ENCODE data around the gene SMIM20.

Gene SMIM20

DNA sequence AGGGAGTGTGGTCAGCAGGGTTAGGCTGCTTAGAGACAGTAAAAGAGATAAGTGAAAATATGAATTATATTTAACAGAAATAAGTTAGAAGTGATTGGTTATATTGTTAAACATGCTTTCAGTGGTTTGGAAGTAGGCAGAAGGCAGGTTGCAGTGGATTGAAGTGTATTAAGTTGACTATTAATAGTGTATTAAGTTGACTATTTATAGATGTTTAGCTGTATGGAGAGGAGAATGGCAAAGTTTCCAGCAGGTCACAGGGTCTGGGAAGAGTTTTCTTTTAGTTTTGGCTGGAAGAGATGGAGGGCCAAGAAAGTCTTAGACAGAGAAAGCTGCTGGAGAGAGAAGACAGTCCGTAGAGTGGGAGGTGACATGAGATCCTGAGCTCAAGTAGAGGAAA, 7.9 kb downstream of the SMIM20 start:
- Histone ChIP-seq H3K27me3 (ENCODE audit: control insufficient read depth, insufficient read depth, low read length) (no peaks in the 10 kb centered on the region), H3K4me1 (ENCODE audit: control insufficient read depth, insufficient read depth, low read length) (peaks cover 3% of the 10 kb centered on the region), H3K36me3 (ENCODE audit: control insufficient read depth, insufficient read depth, low read length) (no peaks in the 10 kb centered on the region), H3K27ac (ENCODE audit: low read depth, low read length) (no peak overlapping the region), H3K9ac (ENCODE audit: low read length) (no peak overlapping the region), H3K4me3 (ENCODE audit: low read length) (no peak overlapping the region)

DNA sequence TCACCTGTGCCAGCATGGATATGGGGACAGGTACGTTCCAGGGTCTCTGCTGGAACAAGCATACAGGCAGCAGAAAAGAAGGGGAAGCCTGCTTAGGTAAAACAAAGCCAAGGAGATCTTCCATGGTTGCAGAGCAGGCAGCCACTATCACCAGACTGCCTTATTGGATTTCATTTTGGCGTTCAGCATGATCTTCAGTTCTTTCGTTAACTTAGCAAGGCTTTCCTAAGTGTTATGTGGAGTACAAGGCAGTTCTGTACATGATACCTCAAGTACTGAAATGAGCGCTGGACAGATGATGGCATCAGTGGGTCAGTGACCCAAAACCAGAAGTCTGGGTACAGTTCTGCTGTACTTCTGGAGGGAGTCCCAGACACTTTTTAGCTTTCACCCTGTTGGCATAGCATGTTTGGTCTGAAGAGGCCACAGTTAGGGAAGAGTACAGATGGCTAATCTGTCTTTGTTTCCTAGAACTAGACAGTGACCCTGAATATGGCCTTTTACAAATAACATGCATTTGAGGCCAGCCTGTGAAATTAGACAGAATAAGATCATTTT, 8.9 kb downstream of the SMIM20 start:
- Histone ChIP-seq H3K9ac (ENCODE audit: low read length) (no peak overlapping the region), H3K27me3 (ENCODE audit: control insufficient read depth, insufficient read depth, low read length) (no peaks in the 10 kb centered on the region), H3K4me3 (ENCODE audit: low read length) (no peak overlapping the region), H3K27ac (ENCODE audit: low read depth, low read length) (no peak overlapping the region), H3K36me3 (ENCODE audit: control insufficient read depth, insufficient read depth, low read length) (no peaks in the 10 kb centered on the region), H3K4me1 (ENCODE audit: control insufficient read depth, insufficient read depth, low read length) (peaks cover 3% of the 10 kb centered on the region)

DNA sequence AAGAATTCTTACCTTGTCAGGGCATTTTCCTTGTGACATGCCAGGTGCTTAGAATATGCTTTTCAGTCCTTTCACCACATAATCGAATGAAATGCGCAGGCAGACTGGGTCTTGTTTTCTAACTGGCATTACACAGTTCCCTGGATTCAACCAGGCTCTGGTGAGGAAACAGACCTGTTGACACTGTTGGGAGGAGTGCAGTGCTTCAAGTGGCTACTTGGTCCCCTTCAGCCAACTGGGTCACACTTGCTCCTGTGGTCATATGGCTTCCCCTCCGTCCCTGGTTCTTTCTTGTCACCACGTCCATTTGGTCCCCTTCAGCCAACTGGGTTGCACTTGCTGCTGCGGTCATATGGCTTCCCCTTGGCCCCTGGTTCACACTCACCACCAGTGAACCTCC, 9.7 kb downstream of the SMIM20 start:
- Histone ChIP-seq H3K9ac (ENCODE audit: low read length) (no peak overlapping the region), H3K4me3 (ENCODE audit: low read length) (no peak overlapping the region), H3K27ac (ENCODE audit: low read depth, low read length) (no peak overlapping the region), H3K4me1 (ENCODE audit: control insufficient read depth, insufficient read depth, low read length) (peaks cover 3% of the 10 kb centered on the region), H3K36me3 (ENCODE audit: control insufficient read depth, insufficient read depth, low read length) (no peaks in the 10 kb centered on the region), H3K27me3 (ENCODE audit: control insufficient read depth, insufficient read depth, low read length) (no peaks in the 10 kb centered on the region)

DNA sequence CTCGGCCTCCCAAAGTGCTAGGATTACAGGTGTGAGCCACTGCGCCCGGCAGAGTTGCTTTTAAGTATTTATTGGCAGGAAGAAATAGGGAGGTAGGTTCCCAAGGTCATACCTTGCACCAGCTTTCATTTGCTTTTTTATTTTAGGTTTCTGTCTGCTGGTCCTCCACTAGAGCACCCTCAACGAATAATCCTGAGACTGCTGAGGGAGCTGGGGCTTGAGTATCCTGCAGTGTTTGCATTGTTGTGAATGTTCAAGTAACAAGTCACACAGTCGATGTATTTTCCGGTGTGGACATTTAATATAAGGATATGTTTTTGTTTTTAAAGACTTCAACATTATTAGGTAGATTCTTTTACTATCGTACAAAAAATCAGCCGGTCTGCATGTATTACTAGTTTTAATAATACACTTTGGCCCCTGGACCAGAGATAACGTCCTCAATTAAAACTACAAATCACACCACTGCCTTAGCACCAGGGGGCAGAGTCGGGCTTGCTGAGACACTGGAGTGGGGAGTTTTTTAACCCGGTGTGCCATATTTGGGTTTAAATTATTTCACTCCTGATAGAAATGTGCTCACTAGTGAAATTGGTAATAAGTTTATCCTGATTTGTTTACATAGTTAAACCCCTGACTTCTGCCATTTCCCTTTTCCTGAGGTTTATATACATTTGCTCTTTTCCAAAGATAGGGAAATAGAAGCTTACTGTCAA, 11.6 kb downstream of the SMIM20 start:
- Histone ChIP-seq H3K27ac (ENCODE audit: low read depth, low read length) (no peak overlapping the region), H3K4me1 (ENCODE audit: control insufficient read depth, insufficient read depth, low read length) (peaks cover 3% of the 10 kb centered on the region), H3K4me3 (ENCODE audit: low read length) (no peak overlapping the region), H3K9ac (ENCODE audit: low read length) (no peak overlapping the region), H3K36me3 (ENCODE audit: control insufficient read depth, insufficient read depth, low read length) (no peaks in the 10 kb centered on the region), H3K27me3 (ENCODE audit: control insufficient read depth, insufficient read depth, low read length) (no peaks in the 10 kb centered on the region)

DNA sequence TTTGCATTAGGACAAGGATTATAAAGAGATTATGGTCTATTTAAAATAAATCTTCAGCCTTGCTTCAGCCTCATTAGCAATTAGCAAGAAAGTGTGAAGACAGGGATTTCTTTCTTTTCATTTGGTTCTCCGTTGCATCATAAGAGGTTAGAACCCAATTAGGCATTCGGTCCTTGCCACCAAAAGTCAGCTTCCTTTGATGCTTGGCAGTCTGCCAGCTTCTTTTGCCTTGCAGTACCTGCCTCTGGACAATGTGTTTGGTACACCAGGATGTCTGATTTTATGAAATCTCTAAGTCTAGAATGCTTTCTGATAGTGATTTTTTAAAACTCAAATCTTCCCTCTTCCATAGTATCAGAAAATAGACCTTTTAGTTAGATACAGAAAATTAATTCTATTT, 12.4 kb downstream of the SMIM20 start:
- Histone ChIP-seq H3K36me3 (ENCODE audit: control insufficient read depth, insufficient read depth, low read length) (no peaks in the 10 kb centered on the region), H3K4me1 (ENCODE audit: control insufficient read depth, insufficient read depth, low read length) (peaks cover 3% of the 10 kb centered on the region), H3K27me3 (ENCODE audit: control insufficient read depth, insufficient read depth, low read length) (no peaks in the 10 kb centered on the region), H3K27ac (ENCODE audit: low read depth, low read length) (no peak overlapping the region), H3K9ac (ENCODE audit: low read length) (no peak overlapping the region), H3K4me3 (ENCODE audit: low read length) (no peak overlapping the region)

DNA sequence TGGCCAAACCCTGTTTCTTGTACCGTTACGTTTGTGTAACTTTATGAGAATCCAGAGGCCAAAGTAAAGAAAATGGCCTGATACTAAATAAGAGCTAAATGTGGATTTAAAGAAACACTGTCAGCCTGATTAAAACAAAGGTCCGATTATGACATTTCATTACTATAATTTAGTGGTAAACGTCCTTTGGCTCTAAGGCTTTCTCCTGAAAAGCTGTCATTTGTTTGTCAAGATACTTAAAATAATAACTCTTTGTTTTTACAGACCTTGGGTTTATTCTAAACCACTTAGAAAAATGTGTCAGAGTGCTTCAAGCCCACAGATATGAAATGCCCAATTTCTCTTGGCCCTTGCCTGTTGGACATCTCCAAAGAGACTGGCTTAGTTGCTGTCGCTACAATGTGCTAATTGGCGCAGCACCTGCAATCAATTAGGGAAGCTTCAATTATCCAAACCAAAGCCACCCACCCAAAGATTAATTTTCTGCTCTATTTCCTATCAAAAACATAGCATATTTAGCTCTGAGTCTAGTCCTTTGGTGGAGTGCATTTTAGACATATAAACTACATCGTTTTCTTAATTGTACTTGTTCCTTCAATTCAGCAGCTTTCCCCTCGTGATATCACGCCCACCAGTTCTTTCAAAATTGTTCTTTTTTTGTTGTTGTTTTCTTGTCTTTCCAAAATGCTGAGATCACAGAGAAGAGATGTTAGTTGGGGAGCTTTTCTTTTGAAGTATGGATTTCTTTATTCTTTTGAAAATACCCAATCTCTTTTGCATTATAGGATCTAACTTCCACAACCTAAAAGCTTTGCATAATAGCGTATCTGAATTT, 13.6 kb downstream of the SMIM20 start:
- Histone ChIP-seq H3K36me3 (ENCODE audit: control insufficient read depth, insufficient read depth, low read length) (no peaks in the 10 kb centered on the region), H3K9ac (ENCODE audit: low read length) (no peak overlapping the region), H3K4me1 (ENCODE audit: control insufficient read depth, insufficient read depth, low read length) (peaks cover 3% of the 10 kb centered on the region), H3K4me3 (ENCODE audit: low read length) (no peak overlapping the region), H3K27ac (ENCODE audit: low read depth, low read length) (no peak overlapping the region), H3K27me3 (ENCODE audit: control insufficient read depth, insufficient read depth, low read length) (no peaks in the 10 kb centered on the region)

DNA sequence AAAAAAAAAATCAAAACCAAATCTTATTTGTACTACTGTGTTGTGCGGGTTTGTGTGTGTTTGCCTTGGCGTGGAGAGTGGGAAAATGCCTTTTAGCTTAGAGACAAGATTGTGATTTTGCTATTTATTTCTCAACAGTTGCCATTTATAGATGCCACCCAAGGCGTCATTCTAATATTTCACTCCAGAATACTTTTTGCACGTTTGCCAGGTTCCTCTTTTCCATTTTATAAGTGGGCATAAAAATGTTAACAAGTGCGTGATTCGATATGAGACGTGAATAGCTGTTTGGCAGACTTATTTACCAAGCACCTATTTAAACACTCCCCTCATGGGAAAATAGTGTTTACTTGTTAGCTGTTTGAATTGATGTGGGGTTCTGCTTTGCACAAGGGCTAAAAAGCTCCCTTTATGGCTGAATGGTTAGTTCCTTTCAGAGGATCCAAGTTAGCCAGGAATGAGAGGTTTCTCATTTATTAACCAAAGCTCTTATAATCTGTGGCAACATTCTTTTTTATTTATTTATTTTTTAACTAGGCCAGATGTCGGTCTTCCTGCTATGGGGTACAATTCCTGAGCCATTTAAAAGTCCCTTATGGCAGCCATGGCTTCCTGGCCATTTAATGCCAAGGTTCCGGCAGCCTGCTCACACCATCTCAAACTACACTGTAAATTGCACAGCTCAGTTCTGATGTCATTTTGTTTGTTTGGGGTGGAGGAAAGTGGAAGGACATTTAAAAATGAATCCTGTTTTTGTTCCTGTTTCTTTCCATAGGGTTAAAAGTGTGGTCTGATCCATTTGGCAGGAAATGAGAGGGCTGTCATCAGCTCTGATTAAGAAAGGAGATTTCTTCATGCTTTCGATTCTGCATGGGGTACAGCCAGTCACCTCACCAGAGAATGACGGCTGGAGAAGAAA, 14.6 kb downstream of the SMIM20 start:
- Histone ChIP-seq H3K4me3 (ENCODE audit: low read length) (no peak overlapping the region), H3K27ac (ENCODE audit: low read depth, low read length) (no peak overlapping the region), H3K4me1 (ENCODE audit: control insufficient read depth, insufficient read depth, low read length) (peaks cover 3% of the 10 kb centered on the region), H3K27me3 (ENCODE audit: control insufficient read depth, insufficient read depth, low read length) (no peaks in the 10 kb centered on the region), H3K36me3 (ENCODE audit: control insufficient read depth, insufficient read depth, low read length) (no peaks in the 10 kb centered on the region), H3K9ac (ENCODE audit: low read length) (no peak overlapping the region)

DNA sequence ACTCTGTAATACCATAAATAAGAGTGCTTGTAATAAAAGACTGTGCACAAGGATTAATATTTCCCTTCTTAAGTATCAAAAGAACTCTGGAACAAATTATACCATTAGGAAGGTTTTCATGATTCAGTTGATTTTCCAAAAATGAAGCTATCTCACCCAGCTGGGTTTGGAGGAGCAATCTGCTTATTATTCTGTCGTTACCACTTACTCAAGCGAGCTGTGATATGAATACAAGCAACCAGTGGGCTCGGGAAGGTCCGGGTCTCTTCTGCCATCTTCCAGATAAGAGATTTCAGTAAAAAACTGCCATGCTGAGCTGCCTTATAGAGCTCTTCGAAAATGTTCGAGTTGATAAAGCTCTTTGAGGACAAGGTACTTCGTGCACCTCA, 15.3 kb downstream of the SMIM20 start:
- Histone ChIP-seq H3K27me3 (ENCODE audit: control insufficient read depth, insufficient read depth, low read length) (no peaks in the 10 kb centered on the region), H3K4me3 (ENCODE audit: low read length) (no peak overlapping the region), H3K27ac (ENCODE audit: low read depth, low read length) (no peak overlapping the region), H3K4me1 (ENCODE audit: control insufficient read depth, insufficient read depth, low read length) (peaks cover 3% of the 10 kb centered on the region), H3K9ac (ENCODE audit: low read length) (no peak overlapping the region), H3K36me3 (ENCODE audit: control insufficient read depth, insufficient read depth, low read length) (no peaks in the 10 kb centered on the region)

DNA sequence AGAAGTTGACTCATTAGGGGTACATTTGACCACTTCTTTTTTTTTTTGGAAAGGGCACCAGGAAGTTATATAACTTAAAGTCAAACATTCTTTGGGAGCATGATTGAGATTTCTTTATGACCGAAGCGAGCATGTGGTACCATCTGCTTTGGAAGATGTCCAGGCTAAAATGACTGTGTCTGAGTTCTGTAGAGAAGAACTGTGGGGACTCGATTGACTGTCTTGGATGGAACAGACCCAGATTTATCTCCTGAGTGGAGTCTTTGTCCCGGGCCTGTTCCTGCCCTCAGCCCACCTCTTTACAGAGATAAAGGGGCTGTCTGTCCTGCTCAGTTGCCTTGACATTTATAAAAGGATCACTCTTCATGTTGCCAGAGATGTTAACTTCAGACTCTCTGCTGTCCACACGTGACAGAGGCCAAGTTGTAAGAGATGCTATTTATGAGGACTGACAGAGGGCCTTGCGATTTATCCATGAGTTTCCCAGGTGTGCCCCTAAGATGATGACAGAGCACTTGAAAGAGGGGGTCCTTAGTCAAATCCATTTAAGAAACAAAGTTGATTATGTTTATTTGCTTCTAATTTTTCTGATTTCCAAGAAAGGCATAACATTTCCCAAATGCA, 16.8 kb downstream of the SMIM20 start:
- Histone ChIP-seq H3K4me1 (ENCODE audit: control insufficient read depth, insufficient read depth, low read length) (peaks cover 3% of the 10 kb centered on the region), H3K4me3 (ENCODE audit: low read length) (no peak overlapping the region), H3K27ac (ENCODE audit: low read depth, low read length) (no peak overlapping the region), H3K9ac (ENCODE audit: low read length) (no peak overlapping the region), H3K27me3 (ENCODE audit: control insufficient read depth, insufficient read depth, low read length) (no peaks in the 10 kb centered on the region), H3K36me3 (ENCODE audit: control insufficient read depth, insufficient read depth, low read length) (no peaks in the 10 kb centered on the region)

DNA sequence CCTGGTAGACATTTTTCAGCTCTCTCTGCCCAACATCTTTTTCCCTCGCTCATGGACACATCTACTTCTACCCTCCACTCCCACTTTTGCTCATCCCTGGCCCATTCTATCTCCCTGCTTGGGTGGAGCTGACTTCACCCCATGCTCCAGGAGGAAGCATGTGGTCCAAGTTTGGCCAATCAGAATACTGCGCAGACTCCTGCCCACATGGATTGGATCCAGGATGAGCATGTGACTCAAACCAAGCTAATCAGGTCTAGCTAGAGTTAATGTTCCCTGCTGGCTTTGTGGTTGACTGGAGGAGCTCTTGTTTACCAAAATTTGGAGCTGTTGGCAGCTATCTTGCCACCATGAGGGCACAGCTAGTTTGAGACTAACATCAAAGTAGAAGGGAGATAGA, 22.7 kb downstream of the SMIM20 start:
- Histone ChIP-seq H3K9ac (ENCODE audit: low read length) (no peak overlapping the region), H3K36me3 (ENCODE audit: control insufficient read depth, insufficient read depth, low read length) (no peaks in the 10 kb centered on the region), H3K27me3 (ENCODE audit: control insufficient read depth, insufficient read depth, low read length) (no peaks in the 10 kb centered on the region), H3K4me1 (ENCODE audit: control insufficient read depth, insufficient read depth, low read length) (no peaks in the 10 kb centered on the region), H3K27ac (ENCODE audit: low read depth, low read length) (no peak overlapping the region), H3K4me3 (ENCODE audit: low read length) (no peak overlapping the region)

DNA sequence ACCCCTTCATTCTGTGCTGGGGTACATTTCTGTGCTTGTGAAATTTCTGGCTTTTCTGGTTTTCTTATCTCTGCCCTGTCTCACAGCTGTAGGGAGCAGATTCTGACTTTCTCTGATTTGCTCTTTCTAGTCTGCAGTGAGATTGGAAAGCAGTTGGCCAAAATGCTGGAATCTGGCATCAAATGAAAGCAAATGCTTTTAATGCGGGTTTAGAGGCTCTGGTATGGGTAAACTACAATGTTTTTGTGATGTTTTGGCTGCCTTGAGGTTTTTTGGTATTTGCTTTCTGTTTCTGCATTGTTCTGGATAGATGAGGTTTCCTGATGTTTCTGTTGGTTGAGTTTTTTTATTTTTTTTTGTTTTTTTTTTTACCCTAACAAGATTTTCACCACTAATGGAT, 23.8 kb downstream of the SMIM20 start:
- Histone ChIP-seq H3K4me1 (ENCODE audit: control insufficient read depth, insufficient read depth, low read length) (no peaks in the 10 kb centered on the region), H3K27ac (ENCODE audit: low read depth, low read length) (no peak overlapping the region), H3K27me3 (ENCODE audit: control insufficient read depth, insufficient read depth, low read length) (no peaks in the 10 kb centered on the region), H3K4me3 (ENCODE audit: low read length) (no peak overlapping the region), H3K36me3 (ENCODE audit: control insufficient read depth, insufficient read depth, low read length) (no peaks in the 10 kb centered on the region), H3K9ac (ENCODE audit: low read length) (no peak overlapping the region)

DNA sequence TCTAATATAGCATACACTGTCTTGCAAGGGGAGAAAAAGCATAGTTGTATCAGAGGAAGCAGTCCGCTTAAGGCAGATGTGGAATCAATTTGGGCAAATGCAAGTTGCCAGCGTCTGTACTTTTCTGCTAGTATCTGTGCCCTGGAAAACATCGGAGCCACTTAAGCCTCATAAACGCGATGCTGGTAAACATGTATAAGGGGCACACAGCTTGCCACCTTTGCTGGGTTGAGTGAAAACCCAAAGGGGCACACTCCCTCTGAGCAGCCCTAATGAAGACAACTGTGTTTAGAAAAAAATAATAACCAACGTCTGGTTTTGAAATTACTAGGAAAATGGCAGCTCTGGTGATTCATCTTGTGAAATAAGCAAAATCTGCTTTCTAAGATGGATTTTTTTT, 24.3 kb downstream of the SMIM20 start:
- Histone ChIP-seq H3K36me3 (ENCODE audit: control insufficient read depth, insufficient read depth, low read length) (no peaks in the 10 kb centered on the region), H3K27ac (ENCODE audit: low read depth, low read length) (no peak overlapping the region), H3K9ac (ENCODE audit: low read length) (no peak overlapping the region), H3K4me1 (ENCODE audit: control insufficient read depth, insufficient read depth, low read length) (no peaks in the 10 kb centered on the region), H3K4me3 (ENCODE audit: low read length) (no peak overlapping the region), H3K27me3 (ENCODE audit: control insufficient read depth, insufficient read depth, low read length) (no peaks in the 10 kb centered on the region)

Data from rectal smooth muscle tissue (tissue), 1 donor.